Dermis microvascular lymphatic vessel endothelial cell (primary cell): ENCODE data around the gene CCDC152. TPM values are rescaled to one million over a fixed set of nuclear protein-coding genes. Genes with fewer than 3 reads are reported as not detected.
"Not testable (repeated sequence)": the region's sequence is repeated elsewhere in the genome, so short reads cannot be mapped to it uniquely, and the experiment has no call there.

Source experiments
- DNase-seq, 2 donors: peaks; one replicate each; pipeline versions ENCODE4 v3.0.0 to v3.0.0-alpha.2; 2010; ENCODE audit warnings: low read depth in 2 of 2
- total RNA-seq: library from RNA; depleted of rRNA; stranded (reverse); fragments of >200 nt; gene quantifications from 2 replicates; pipeline ENCODE4 v1.2.1, GENCODE V29; 2014

CCDC152 gene
- total RNA-seq, 1 donor from 2014 or later, result 0.26 TPM

DNA sequence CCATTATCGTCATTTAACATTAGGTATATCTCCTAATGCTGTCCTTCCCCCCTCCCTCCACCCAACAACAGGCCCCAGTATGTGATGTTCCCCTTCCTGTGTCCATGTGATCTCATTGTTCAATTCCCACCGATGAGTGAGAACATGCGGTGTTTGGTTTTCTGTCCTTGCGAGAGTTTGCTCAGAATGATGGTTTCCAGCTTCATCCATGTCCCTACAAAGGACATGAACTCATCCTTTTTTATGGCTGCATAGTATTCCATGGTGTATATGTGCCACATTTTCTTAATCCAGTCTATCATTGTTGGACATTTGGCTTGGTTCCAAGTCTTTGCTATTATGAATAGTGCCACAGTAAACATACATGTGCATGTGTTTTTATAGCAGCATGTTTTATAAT is 87.8 kb downstream of the CCDC152 start:
- DNase-seq, result not testable (repeated sequence)

DNA sequence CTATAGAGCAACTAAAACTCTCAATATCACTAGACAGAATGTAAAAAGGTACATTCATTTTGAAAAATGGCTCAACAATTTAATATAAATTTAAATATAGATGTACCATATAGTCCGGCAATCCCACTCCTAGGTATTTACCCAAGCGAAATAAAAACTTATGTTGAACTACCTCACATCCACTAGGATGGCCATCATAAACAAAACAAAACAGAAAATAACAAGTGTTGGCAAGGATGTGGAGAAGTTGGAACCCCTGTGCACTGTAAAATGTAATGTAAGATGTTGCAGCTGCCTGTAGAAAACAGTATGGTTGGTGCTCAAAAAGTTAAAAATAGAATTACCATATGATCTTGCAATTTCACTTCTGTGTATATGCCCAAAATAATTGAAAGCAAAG is 91.9 kb downstream of the CCDC152 start:
- no peak for DNase-seq

GRCh38 chr5:42851481-42851880 is 94.9 kb downstream of the CCDC152 start:
- no peak for DNase-seq

Other genes with a start within 250 kb of the CCDC152 start
- 163 and 604 TPM in 2 replicates for gene SELENOP, start 55.1 kb downstream of the CCDC152 start, total RNA-seq